Measurements from ENCODE around the gene ABCB10. TPM values are rescaled to one million over a fixed set of nuclear protein-coding genes. Genes with fewer than 3 reads are reported as not detected.
A peak's percentile ranks its signal among the peaks of the same experiment; 100 is the strongest.

Gene ABCB10
- total RNA-seq, 2 experiments from 2014 or later, result 9.8 to 11.0 TPM

- no peak for DNase-seq
- intact Hi-C loops (cut with DNase I, micrococcal nuclease), result loop anchor here in 1 of 2 experiments (5.0 to 10.0 kb wide), 2 partner anchors 755 to 822 kb away; no protein-coding TSS in a partner anchor
- ATAC-seq (ENCODE audit: poor library complexity), result no peak
- H3K36me3 Mint-ChIP-seq (ENCODE audit: low read depth), result peaks cover 79% of the 10 kb centered on the region
- Histone ChIP-seq H3K9me3 (ENCODE audit: control insufficient read depth in 1 of 2, insufficient read depth in 1 of 2, low read length in 2 of 2) (no peaks in the 10 kb centered on the region), H3K4me3 (ENCODE audit: low read length) (no peak overlapping the region), H3K27me3 (ENCODE audit: control insufficient read depth in 1 of 2, insufficient read depth in 2 of 2, low read length in 2 of 2) (no peaks in the 10 kb centered on the region), H3K36me3 (ENCODE audit: insufficient read depth, low read length) (peaks cover 72% of the 10 kb centered on the region), H3K27ac (ENCODE audit: low read depth in 1 of 2, low read length in 2 of 2) (no peak overlapping the region), H3K4me1 (ENCODE audit: insufficient read depth, low read length) (no peaks in the 10 kb centered on the region)
- peaks cover 2% of the 10 kb centered on the region for H3K4me1 Mint-ChIP-seq (ENCODE audit: low read depth)
- ChIA-PET CTCF (interaction anchor here (1.6 kb wide), 1 partner anchor 27 kb away, joined by 6 read pairs; no protein-coding TSS in a partner anchor), POLR2A (no interaction called here)
- no peaks in the 10 kb centered on the region for H3K9me3 Mint-ChIP-seq
- H3K4me3 Mint-ChIP-seq, result no peak overlapping the region
- no peaks in the 10 kb centered on the region for H3K27me3 Mint-ChIP-seq
- no peak for TF ChIP-seq CTCF (IDR thresholded peaks at IDR 0.05)
- no peak overlapping the region for H3K27ac Mint-ChIP-seq
These were observed 71.3 kb downstream of the ABCB10 start for GRCh38 chr1:229487181-229487580.

GRCh38 chr1:229485318-229485717 lies 73.2 kb downstream of the ABCB10 start:
- peaks cover 74% of the 10 kb centered on the region for H3K36me3 ChIP-seq (ENCODE audit: insufficient read depth, low read length)

GRCh38 chr1:229482511-229482910 lies 76.0 kb downstream of the ABCB10 start:
- ChIA-PET CTCF (interaction anchor here (0.6 to 4.4 kb wide), 9 partner anchors 8 to 818 kb away, joined by 3 to 20 read pairs (median 3); no protein-coding TSS in a partner anchor), POLR2A (interaction anchor here (1.1 to 1.6 kb wide), 3 partner anchors 25 to 228 kb away, joined by 4 to 6 read pairs (median 4); no protein-coding TSS in a partner anchor)
- no peak for TF ChIP-seq CTCF (IDR thresholded peaks at IDR 0.05)
- no peaks in the 10 kb centered on the region for H3K9me3 Mint-ChIP-seq
- peaks cover 76% of the 10 kb centered on the region for H3K36me3 ChIP-seq (ENCODE audit: insufficient read depth, low read length)
- no peaks in the 10 kb centered on the region for H3K4me1 ChIP-seq (ENCODE audit: insufficient read depth, low read length)
- DNase-seq, result no peak
- H3K9me3 ChIP-seq (ENCODE audit: control insufficient read depth in 1 of 2, insufficient read depth in 1 of 2, low read length in 2 of 2), result no peaks in the 10 kb centered on the region
- H3K27ac Mint-ChIP-seq, result peak overlapping the region; percentile 58
- intact Hi-C loops (cut with DNase I, micrococcal nuclease), result loop anchor here (1.0 to 10.0 kb wide), 3 partner anchors 224 to 818 kb away; no protein-coding TSS in a partner anchor
- H3K4me3 ChIP-seq (ENCODE audit: low read length), result no peak overlapping the region
- ATAC-seq (ENCODE audit: poor library complexity), result no peak
- no peaks in the 10 kb centered on the region for H3K27me3 Mint-ChIP-seq
- peaks cover 90% of the 10 kb centered on the region for H3K36me3 Mint-ChIP-seq (ENCODE audit: low read depth)
- peaks cover 10% of the 10 kb centered on the region for H3K4me1 Mint-ChIP-seq (ENCODE audit: low read depth)
- H3K27me3 ChIP-seq (ENCODE audit: control insufficient read depth in 1 of 2, insufficient read depth in 2 of 2, low read length in 2 of 2), result no peaks in the 10 kb centered on the region
- no peak overlapping the region for H3K27ac ChIP-seq (ENCODE audit: low read depth in 1 of 2, low read length in 2 of 2)
- no peak overlapping the region for H3K4me3 Mint-ChIP-seq

More at GRCh38 chr1:229485318-229485717, 73.2 kb downstream of the ABCB10 start:
- ATAC-seq (ENCODE audit: poor library complexity) (no peak), DNase-seq (no peak)
- H3K27me3 Mint-ChIP-seq, result no peaks in the 10 kb centered on the region
- H3K9me3 ChIP-seq (ENCODE audit: control insufficient read depth in 1 of 2, insufficient read depth in 1 of 2, low read length in 2 of 2), result no peaks in the 10 kb centered on the region
- H3K4me1 Mint-ChIP-seq (ENCODE audit: low read depth), result peaks cover 5% of the 10 kb centered on the region
- ChIA-PET POLR2A (no interaction called here), CTCF (no interaction called here)
- no peaks in the 10 kb centered on the region for H3K9me3 Mint-ChIP-seq
- H3K4me3 ChIP-seq (ENCODE audit: low read length), result no peak overlapping the region
- H3K4me3 Mint-ChIP-seq, result no peak overlapping the region
- peaks cover 88% of the 10 kb centered on the region for H3K36me3 Mint-ChIP-seq (ENCODE audit: low read depth)
- no peak for TF ChIP-seq CTCF (IDR thresholded peaks at IDR 0.05)
- H3K27ac ChIP-seq (ENCODE audit: low read depth in 1 of 2, low read length in 2 of 2), result no peak overlapping the region
- H3K27ac Mint-ChIP-seq, result no peak overlapping the region
- H3K4me1 ChIP-seq (ENCODE audit: insufficient read depth, low read length), result no peaks in the 10 kb centered on the region
- no peaks in the 10 kb centered on the region for H3K27me3 ChIP-seq (ENCODE audit: control insufficient read depth in 1 of 2, insufficient read depth in 2 of 2, low read length in 2 of 2)
- intact Hi-C loops (cut with DNase I, micrococcal nuclease), result loop anchor here in 1 of 2 experiments (5.0 to 10.0 kb wide), 2 partner anchors 753 to 821 kb away; no protein-coding TSS in a partner anchor

Data from CD4-positive, alpha-beta T cell (primary cell).